Measurements from ENCODE around the gene MYCN.

GRCh38 chr2:15971831-15972522 lies 31.6 kb downstream of the MYCN start:
- no peak for TF ChIP-seq POLR2A (IDR thresholded peaks at IDR 0.05; ENCODE audit: low read depth, low read length)
- no peak for TF ChIP-seq TAF1 (IDR thresholded peaks at IDR 0.05; ENCODE audit: borderline replicate concordance, low read depth, low read length)

All from GM12892 (cell line).